Heart right ventricle (tissue), 16 donors: ENCODE data around the gene MAP4K1. TPM values are rescaled to one million over a fixed set of nuclear protein-coding genes. Genes with fewer than 3 reads are reported as not detected.

Experiments used
- ATAC-seq, 8 donors: fragments of 200-7000 bp; cut with Tn5 transposase; one replicate each; pipeline ENCODE4 v1.9.1; 2020; ENCODE audit warnings: mild to moderate bottlenecking in 8 of 8, moderate library complexity in 8 of 8, moderate number of reproducible peaks in 1 of 8
- DNase-seq, 2 donors: peaks; one replicate each; pipeline ENCODE4 v3.0.0-alpha.2; 2020
- H3K27ac ChIP-seq, 10 donors: fragments of 200-600 bp; sonication (generic) in 2 of 10; one replicate each; pipeline versions ENCODE4 v1.5.0 to v1.8.0; 2020 to 2022; ENCODE audit warnings: mild to moderate bottlenecking in 3 of 10
- H3K27me3 ChIP-seq, 7 donors: fragments of 200-600 bp; one replicate each; pipeline ENCODE4 v1.8.0; 2021 to 2022; ENCODE audit warnings: mild to moderate bottlenecking in 2 of 7
- H3K36me3 ChIP-seq, 9 donors: fragments of 200-600 bp; sonication (generic) in 1 of 9; one replicate each; pipeline versions ENCODE4 v1.5.0 to v1.8.0; 2020 to 2022; ENCODE audit warnings: mild to moderate bottlenecking in 2 of 9
- H3K4me1 ChIP-seq, 9 donors: fragments of 200-600 bp; sonication (generic) in 1 of 9; one replicate each; pipeline versions ENCODE4 v1.5.0 to v1.8.0; 2020 to 2022; ENCODE audit warnings: mild to moderate bottlenecking in 4 of 9
- H3K4me3 ChIP-seq, 10 donors: fragments of 200-600 bp; sonication (generic) in 2 of 10; one replicate each; pipeline versions ENCODE4 v1.5.0 to v1.8.0; 2020 to 2022; ENCODE audit warnings: mild to moderate bottlenecking in 7 of 10, moderate library complexity in 2 of 10
- H3K9me3 ChIP-seq, 11 donors: fragments of 200-600 bp in 10 of 11; sonication (generic) in 2 of 11; one replicate each; pipeline versions ENCODE4 v1.5.0 to v1.8.0; 2013 to 2022; ENCODE audit warnings: mild to moderate bottlenecking in 2 of 11, control low read depth in 1 of 11, moderate library complexity in 1 of 11
- WGBS, 2 donors: extraction: QIAGEN DNeasy Blood & Tissue Kit; methylation state at CpG; one replicate each; pipeline ENCODE4 v1.1.7; 2013; ENCODE audit warnings: inconsistent platforms in 1 of 2; 5-methylcytosine and 5-hydroxymethylcytosine counted together
- intact Hi-C, 10 donors: fragments of 100-400 bp; cut with DNase I; formaldehyde crosslinking; loops; one replicate each; pipeline versions ENCODE4 v1.11.1 to v1.14.2; 2022
- polyA plus RNA-seq, 2 donors: library from polyadenylated mRNA; stranded (reverse); fragments of 200-250 nt; gene quantifications; one replicate each; pipeline ENCODE4 v1.2.3, GENCODE V29; 2013
- total RNA-seq, 10 donors: library from RNA; stranded (reverse); fragmentation: NEBNext Ultra II Directional in 3 of 10; extraction: Animal tissue kit (Norgen Biotek cat#: 25700) in 3 of 10; gene quantifications; one replicate each; pipeline versions ENCODE4 v1.2.1 to v1.2.4, GENCODE V29; 2021 to 2023
- TF ChIP-seq, protein P1 (sequence below), 9 donors: fragments of 200-600 bp; sonication (generic) in 2 of 9; IDR thresholded peaks; one replicate each; pipeline versions ENCODE4 v1.5.0 to v1.8.0; 2021 to 2022; ENCODE audit warnings: antibody characterized with exemption in 9 of 9, mild to moderate bottlenecking in 5 of 9, moderate library complexity in 1 of 9
- donor health status: Arrhythmogenic right ventricular cardiomyopathy.
- donor health status: ischemic (EF 13 %, LVEDD 7.1; RV severe dilation, severe dysfunction).
- donor health status: healthy with polysubstance abuse.
- donor health status: DM: no; HTN: yes; CAD: no.
- donor health status: DM: no; HTN: no; CAD: no.
- donor health status: ischemic (EF 25% LVEDD 6.9; RV normal size, moderate dysfunction).
- donor health status: ischemic (EF 25% LVEDD 5.7; RV mildly dilated, moderate dysfunction).
- donor health status: healthy.
- donor health status: DM: yes; HTN: yes; CAD: no.
- donor health status: Ischemic cardiomyopathy.
- donor health status: ischemic (EF 35%, LVEDD 5.7; RV mildly dilated, moderate dysfunction).
- donor health status: nonischemic (EF 11% LVEDD 7.7; RV severe dilation, severe dysfunction).
- donor health status: DM: yes; HTN: yes; CAD: no.
- donor health status: PGD.
- donor health status: ischemic (EF 29% LVEDD 5.4; RV normal size, mild dysfunction).
- donor health status: nonischemic (EF 23%, LVEDD 6.1; RV moderate dilation, normal function).

The MAP4K1 gene
- total and polyA plus RNA-seq, 12 donors = 0.52 to 9.1 (median 1.5) TPM

GRCh38 chr19:38663156-38663651, 45.5 kb upstream of the MAP4K1 start:
- H3K4me1 ChIP-seq = peaks cover 66 to 100% (median 100%) of the 10 kb centered on the region in 9 donors
- H3K27ac ChIP-seq = peak overlapping the region; percentile 88 to 99 (median 96)
- intact Hi-C loops = loop anchor here in 2 of 10 donors (5.0 kb wide), 2 partner anchors 44 to 49 kb away; no protein-coding TSS in a partner anchor
- ATAC-seq (peak in 1 of 8 donors; percentile 1), DNase-seq (no peak)
- no peaks in the 10 kb centered on the region for H3K27me3 ChIP-seq
- H3K9me3 ChIP-seq = no peaks in the 10 kb centered on the region
- peak overlapping the region in 7 of 10 donors; percentile 12 to 37 (median 17) for H3K4me3 ChIP-seq
- peaks cover 0 to 20% (median 0%) of the 10 kb centered on the region in 9 donors for H3K36me3 ChIP-seq
- TF ChIP-seq, protein P1, sequence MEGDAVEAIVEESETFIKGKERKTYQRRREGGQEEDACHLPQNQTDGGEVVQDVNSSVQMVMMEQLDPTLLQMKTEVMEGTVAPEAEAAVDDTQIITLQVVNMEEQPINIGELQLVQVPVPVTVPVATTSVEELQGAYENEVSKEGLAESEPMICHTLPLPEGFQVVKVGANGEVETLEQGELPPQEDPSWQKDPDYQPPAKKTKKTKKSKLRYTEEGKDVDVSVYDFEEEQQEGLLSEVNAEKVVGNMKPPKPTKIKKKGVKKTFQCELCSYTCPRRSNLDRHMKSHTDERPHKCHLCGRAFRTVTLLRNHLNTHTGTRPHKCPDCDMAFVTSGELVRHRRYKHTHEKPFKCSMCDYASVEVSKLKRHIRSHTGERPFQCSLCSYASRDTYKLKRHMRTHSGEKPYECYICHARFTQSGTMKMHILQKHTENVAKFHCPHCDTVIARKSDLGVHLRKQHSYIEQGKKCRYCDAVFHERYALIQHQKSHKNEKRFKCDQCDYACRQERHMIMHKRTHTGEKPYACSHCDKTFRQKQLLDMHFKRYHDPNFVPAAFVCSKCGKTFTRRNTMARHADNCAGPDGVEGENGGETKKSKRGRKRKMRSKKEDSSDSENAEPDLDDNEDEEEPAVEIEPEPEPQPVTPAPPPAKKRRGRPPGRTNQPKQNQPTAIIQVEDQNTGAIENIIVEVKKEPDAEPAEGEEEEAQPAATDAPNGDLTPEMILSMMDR (IDR thresholded peaks at IDR 0.05) = no peak
- 55 to 59% methylated on average over 22 of the region's 22 CpGs for WGBS, 2 donors

GRCh38 chr19:38662537-38663155, 44.9 kb upstream of the MAP4K1 start:
- intact Hi-C loops = loop anchor here in 2 of 10 donors (5.0 kb wide), 2 partner anchors 45 to 50 kb away; no protein-coding TSS in a partner anchor
- DNase-seq (no peak), ATAC-seq (no peak)
- Histone ChIP-seq H3K36me3 (peaks cover 0 to 18% (median 0%) of the 10 kb centered on the region in 9 donors), H3K27me3 (no peaks in the 10 kb centered on the region), H3K27ac (peak overlapping the region; percentile 88 to 99 (median 96)), H3K9me3 (no peaks in the 10 kb centered on the region), H3K4me3 (peak overlapping the region in 5 of 10 donors; percentile 12 to 37 (median 28)), H3K4me1 (peaks cover 66 to 100% (median 100%) of the 10 kb centered on the region in 9 donors)
- TF ChIP-seq, protein P1 (IDR thresholded peaks at IDR 0.05) = no peak
- 59 to 62% methylated on average over 7 of the region's 7 CpGs for WGBS, 2 donors

DNA sequence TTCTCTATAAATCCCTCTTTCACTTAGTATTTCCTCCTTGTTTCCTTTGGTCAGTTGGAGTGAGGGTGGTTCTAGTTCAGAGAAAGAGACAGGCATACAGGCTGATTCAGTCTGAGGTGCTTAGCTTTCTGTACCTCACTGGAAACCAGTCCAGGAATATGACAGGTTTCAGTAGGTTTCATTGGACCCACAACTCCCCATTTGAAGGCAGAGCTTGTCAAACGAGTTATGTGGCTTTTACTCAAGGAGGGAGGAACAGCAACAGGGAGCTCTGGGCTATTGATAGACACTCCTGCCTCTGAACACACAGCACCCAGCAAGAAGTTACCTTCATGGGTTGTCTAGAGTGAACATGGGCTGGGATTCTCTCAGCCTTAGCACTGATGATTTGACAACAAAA, 44.2 kb upstream of the MAP4K1 start:
- DNase-seq (no peak), ATAC-seq (no peak)
- Histone ChIP-seq H3K27me3 (no peaks in the 10 kb centered on the region), H3K4me3 (no peak overlapping the region), H3K4me1 (peaks cover 72 to 100% (median 100%) of the 10 kb centered on the region in 9 donors), H3K9me3 (no peaks in the 10 kb centered on the region), H3K36me3 (peaks cover 0 to 22% (median 0%) of the 10 kb centered on the region in 9 donors), H3K27ac (peak overlapping the region; percentile 88 to 99 (median 96))
- intact Hi-C loops = loop anchor here in 2 of 10 donors (5.0 kb wide), 2 partner anchors 45 to 50 kb away; no protein-coding TSS in a partner anchor
- WGBS, 2 donors = 8 to 11% methylated on average over 1 of the region's 1 CpG
- TF ChIP-seq, protein P1 (IDR thresholded peaks at IDR 0.05) = no peak

DNA sequence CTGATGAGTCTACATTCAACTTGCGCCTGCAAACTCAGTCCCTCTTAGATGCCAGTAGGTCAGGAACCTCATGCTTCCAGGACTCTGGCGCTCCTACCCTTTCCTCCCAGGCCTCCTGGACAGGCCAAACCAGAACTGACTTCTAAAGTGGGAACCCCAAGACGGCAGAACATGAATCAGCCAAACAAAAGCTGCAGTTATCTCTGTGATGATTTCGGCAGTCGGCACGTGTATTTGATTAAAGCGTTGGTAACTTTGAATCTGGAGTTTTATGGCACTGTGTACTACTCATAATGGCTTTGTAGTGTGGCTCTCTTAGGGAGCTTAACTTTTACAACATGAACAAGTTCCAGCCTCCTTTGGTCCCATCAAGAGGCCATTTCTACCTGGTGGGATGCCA, 43.4 kb upstream of the MAP4K1 start:
- DNase-seq = no peak
- no peak overlapping the region for H3K4me3 ChIP-seq
- 46 to 55% methylated on average over 7 of the region's 7 CpGs for WGBS, 2 donors
- intact Hi-C loops = loop anchor here in 2 of 10 donors (5.0 kb wide), 2 partner anchors 46 to 51 kb away; no protein-coding TSS in a partner anchor
- H3K36me3 ChIP-seq = peaks cover 0 to 30% (median 0%) of the 10 kb centered on the region in 9 donors
- no peaks in the 10 kb centered on the region for H3K9me3 ChIP-seq
- peaks cover 64 to 100% (median 100%) of the 10 kb centered on the region in 9 donors for H3K4me1 ChIP-seq
- ATAC-seq = no peak
- TF ChIP-seq, protein P1 (IDR thresholded peaks at IDR 0.05) = no peak
- peak overlapping the region; percentile 88 to 99 (median 96) for H3K27ac ChIP-seq
- H3K27me3 ChIP-seq = no peaks in the 10 kb centered on the region
